HL-60 (cell line): ENCODE measurements around the gene ITGA3.

ENCODE experiments used
- DNase-seq, 2 experiments: peaks; one replicate each; pipeline ENCODE4 v3.0.0-alpha.2; 2010 to 2020; ENCODE audit warnings: low read depth in 1 of 2, low spot score in 1 of 2
- H3K27ac ChIP-seq: fragments of 250-450 bp; sonication (Bioruptor Pico); replicated peaks from 2 replicates; pipeline ENCODE4 v1.5.1; 2020; ENCODE audit warnings: mild to moderate bottlenecking, moderate library complexity
- H3K27me3 ChIP-seq: fragments of 250-450 bp; sonication (Bioruptor Pico); 2 replicates; pipeline ENCODE4 v1.5.1; 2021; ENCODE audit warnings: mild to moderate bottlenecking, moderate library complexity; ENCODE audit not compliant: insufficient read depth, poor library complexity, severe bottlenecking
- H3K4me3 ChIP-seq: replicated peaks from 2 replicates; pipeline ENCODE4 v1.5.1; 2011; ENCODE audit warnings: mild to moderate bottlenecking, control low read depth, low read length; ENCODE audit not compliant: insufficient read depth
- CTCF ChIP-seq: IDR thresholded peaks from one replicate; pipeline ENCODE4 v1.5.1; 2011; ENCODE audit warnings: low read length, control low read depth, inconsistent platforms; ENCODE audit not compliant: insufficient read depth
- GABPA ChIP-seq: IDR thresholded peaks from 2 replicates; pipeline ENCODE4 v1.6.1; 2012; ENCODE audit warnings: low read depth
- POLR2AphosphoS5 ChIP-seq: IDR thresholded peaks from 2 replicates; pipeline ENCODE4 v1.6.1; 2012; ENCODE audit warnings: low read depth
- REST ChIP-seq: IDR thresholded peaks from 2 replicates; pipeline ENCODE4 v1.6.1; 2012; ENCODE audit warnings: low read depth; ENCODE audit not compliant: insufficient replicate concordance
- SPI1 ChIP-seq: IDR thresholded peaks from 2 replicates; pipeline ENCODE4 v1.6.1; 2012; ENCODE audit warnings: low read depth, mild to moderate bottlenecking, borderline replicate concordance

ITGA3 gene

GRCh38 chr17:50043290-50044148 is 12.4 kb upstream of the ITGA3 start:
- no peak overlapping the region for H3K27ac ChIP-seq
- DNase-seq = no peak
- no peak overlapping the region for H3K4me3 ChIP-seq
- TF ChIP-seq GABPA = no peak
- TF ChIP-seq SPI1 = no peak
- TF ChIP-seq REST = no peak
- no peak for TF ChIP-seq POLR2AphosphoS5
- no peak for TF ChIP-seq CTCF
- H3K27me3 ChIP-seq = no peaks in the 10 kb centered on the region

- no peak for TF ChIP-seq SPI1
- TF ChIP-seq REST = no peak
- TF ChIP-seq POLR2AphosphoS5 = no peak
- TF ChIP-seq CTCF = no peak
- TF ChIP-seq GABPA = no peak
- H3K4me3 ChIP-seq = no peak overlapping the region
These were observed 11.4 kb upstream of the ITGA3 start for GRCh38 chr17:50044483-50044882.

GRCh38 chr17:50045154-50045553 is 10.8 kb upstream of the ITGA3 start:
- no peak overlapping the region for H3K27ac ChIP-seq
- no peaks in the 10 kb centered on the region for H3K27me3 ChIP-seq
- TF ChIP-seq SPI1 = no peak
- no peak for TF ChIP-seq CTCF
- no peak for TF ChIP-seq REST
- TF ChIP-seq GABPA = no peak
- no peak for TF ChIP-seq POLR2AphosphoS5
- no peak for DNase-seq
- no peak overlapping the region for H3K4me3 ChIP-seq

More at GRCh38 chr17:50044483-50044882, 11.4 kb upstream of the ITGA3 start:
- DNase-seq = no peak
- no peak overlapping the region for H3K27ac ChIP-seq
- H3K27me3 ChIP-seq = no peaks in the 10 kb centered on the region
